Measurements from ENCODE around the gene SORCS3. TPM values are rescaled to one million over a fixed set of nuclear protein-coding genes. Genes with fewer than 3 reads are reported as not detected.

The SORCS3 gene
- polyA plus RNA-seq, 1 donor (not counting 4 experiments of a cell fraction or from before 2014, with no cell fraction given): not detected

- no peak for DNase-seq (ENCODE audit: low read depth, low spot score)
- Histone ChIP-seq H3K9ac (ENCODE audit: control insufficient read depth, extremely low read depth, insufficient read depth, low read length) (no peak overlapping the region), H3K9me1 (ENCODE audit: control insufficient read depth, extremely low read depth, insufficient read depth, low read length) (no peaks in the 10 kb centered on the region), H2AFZ (ENCODE audit: control insufficient read depth, low read length) (no peak overlapping the region), H4K20me1 (ENCODE audit: control insufficient read depth, extremely low read depth, insufficient read depth, low read length) (no peaks in the 10 kb centered on the region), H3K27ac (ENCODE audit: control insufficient read depth, insufficient read depth, low read length) (no peak overlapping the region), H3K4me2 (ENCODE audit: control insufficient read depth, extremely low read depth, insufficient read depth, low read depth, low read length) (no peak overlapping the region), H3K4me3 (ENCODE audit: control insufficient read depth in 2 of 3, extremely low read depth in 1 of 3, insufficient read depth in 2 of 3, low read depth in 1 of 3, low read length in 3 of 3) (no peak overlapping the region), H3K9me3 (ENCODE audit: control insufficient read depth, low read depth, low read length) (no peaks in the 10 kb centered on the region), H3K4me1 (ENCODE audit: control insufficient read depth, extremely low read depth, insufficient read depth, low read length) (no peaks in the 10 kb centered on the region), H3K36me3 (ENCODE audit: control insufficient read depth in 2 of 2, extremely low read depth in 1 of 2, insufficient read depth in 2 of 2, low read length in 2 of 2) (no peaks in the 10 kb centered on the region), H3K27me3 (ENCODE audit: control insufficient read depth, extremely low read depth, insufficient read depth, low read length) (peaks cover 9% of the 10 kb centered on the region), H3K79me2 (ENCODE audit: control insufficient read depth, insufficient read depth, low read length) (no peaks in the 10 kb centered on the region)
- dilution Hi-C loops (cut with MboI; ENCODE audit: extremely low pct_ligation_motif_present, low sequenced_read_pairs): no loop called here
- FAIRE-seq: no peak
- TF ChIP-seq CTCF (optimal IDR thresholded peaks at IDR 0.05 in 1 of 3, IDR thresholded peaks at IDR 0.05 in 1 of 3, conservative IDR thresholded peaks at IDR 0.05 in 1 of 3; ENCODE audit: extremely low read depth in 1 of 3, insufficient read depth in 2 of 3, low read length in 3 of 3) (no peak), EZH2 (IDR thresholded peaks at IDR 0.05; ENCODE audit: low read length) (no peak)
These were observed 42.5 kb downstream of the SORCS3 start for GRCh38 chr10:104683567-104683966.

- H3K4me2 ChIP-seq (ENCODE audit: control insufficient read depth, extremely low read depth, insufficient read depth, low read depth, low read length): no peak overlapping the region
- no peak overlapping the region for H3K27ac ChIP-seq (ENCODE audit: control insufficient read depth, insufficient read depth, low read length)
- H4K20me1 ChIP-seq (ENCODE audit: control insufficient read depth, extremely low read depth, insufficient read depth, low read length): no peaks in the 10 kb centered on the region
- H3K9me1 ChIP-seq (ENCODE audit: control insufficient read depth, extremely low read depth, insufficient read depth, low read length): no peaks in the 10 kb centered on the region
- H3K4me3 ChIP-seq (ENCODE audit: control insufficient read depth in 2 of 3, extremely low read depth in 1 of 3, insufficient read depth in 2 of 3, low read depth in 1 of 3, low read length in 3 of 3): no peak overlapping the region
- no peak overlapping the region for H2AFZ ChIP-seq (ENCODE audit: control insufficient read depth, low read length)
- peaks cover 2% of the 10 kb centered on the region for H3K27me3 ChIP-seq (ENCODE audit: control insufficient read depth, extremely low read depth, insufficient read depth, low read length)
- H3K79me2 ChIP-seq (ENCODE audit: control insufficient read depth, insufficient read depth, low read length): no peaks in the 10 kb centered on the region
- H3K36me3 ChIP-seq (ENCODE audit: control insufficient read depth in 2 of 2, extremely low read depth in 1 of 2, insufficient read depth in 2 of 2, low read length in 2 of 2): no peaks in the 10 kb centered on the region
- dilution Hi-C loops (cut with MboI; ENCODE audit: extremely low pct_ligation_motif_present, low sequenced_read_pairs): no loop called here
- H3K4me1 ChIP-seq (ENCODE audit: control insufficient read depth, extremely low read depth, insufficient read depth, low read length): no peaks in the 10 kb centered on the region
- DNase-seq (ENCODE audit: low read depth, low spot score) (no peak), FAIRE-seq (no peak)
- H3K9me3 ChIP-seq (ENCODE audit: control insufficient read depth, low read depth, low read length): no peaks in the 10 kb centered on the region
- TF ChIP-seq EZH2 (IDR thresholded peaks at IDR 0.05; ENCODE audit: low read length) (no peak), CTCF (optimal IDR thresholded peaks at IDR 0.05 in 1 of 3, IDR thresholded peaks at IDR 0.05 in 1 of 3, conservative IDR thresholded peaks at IDR 0.05 in 1 of 3; ENCODE audit: extremely low read depth in 1 of 3, insufficient read depth in 2 of 3, low read length in 3 of 3) (no peak)
- no peak overlapping the region for H3K9ac ChIP-seq (ENCODE audit: control insufficient read depth, extremely low read depth, insufficient read depth, low read length)
These were observed 45.7 kb downstream of the SORCS3 start for GRCh38 chr10:104686829-104687228.
